ENCODE measurements around the gene AGK. TPM values are rescaled to one million over a fixed set of nuclear protein-coding genes. Genes with fewer than 3 reads are reported as not detected.
A peak's percentile ranks its signal among the peaks of the same experiment; 100 is the strongest.
"Not testable (repeated sequence)": the region's sequence is repeated elsewhere in the genome, so short reads cannot be mapped to it uniquely, and the experiment has no call there.

AGK gene
- total and polyA plus RNA-seq, 7 donors: 7.8 to 21.3 (median 15.5) TPM

DNA sequence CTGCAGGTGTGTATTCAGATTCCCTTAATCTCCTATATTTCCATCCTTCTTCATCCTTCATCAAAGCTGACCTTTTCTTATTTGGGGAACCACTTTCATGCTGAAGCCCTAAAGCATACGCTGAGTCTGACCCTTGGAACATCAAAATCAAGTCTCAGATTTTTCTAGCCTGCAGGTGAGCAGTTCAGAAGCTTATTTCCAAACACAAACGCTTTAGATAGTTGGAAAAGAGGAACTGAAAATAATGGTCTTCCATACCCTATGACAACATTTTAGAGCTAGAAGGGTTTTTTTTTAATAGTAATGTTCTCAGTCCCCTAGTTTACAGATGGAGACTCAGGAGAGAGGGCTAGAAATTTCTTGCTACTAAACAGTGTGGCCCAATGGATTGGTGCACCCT, 1.6 kb upstream of the AGK start:
- peaks cover 0 to 18% (median 15%) of the 10 kb centered on the region in 4 donors for H3K4me1 ChIP-seq
- H3K4me3 ChIP-seq: no peak overlapping the region
- no peaks in the 10 kb centered on the region for H3K9me3 ChIP-seq
- intact Hi-C loops (cut with DNase I): no loop called here
- H3K36me3 ChIP-seq: no peaks in the 10 kb centered on the region
- 81 to 90% methylated on average over 2 of the region's 2 CpGs for WGBS, 2 donors
- DNase-seq: no peak
- H3K27me3 ChIP-seq: no peaks in the 10 kb centered on the region
- TF ChIP-seq EP300 (IDR thresholded peaks at IDR 0.05) (no peak), POLR2AphosphoS5 (IDR thresholded peaks at IDR 0.05) (no peak)
- TF ChIP-seq, protein P1, sequence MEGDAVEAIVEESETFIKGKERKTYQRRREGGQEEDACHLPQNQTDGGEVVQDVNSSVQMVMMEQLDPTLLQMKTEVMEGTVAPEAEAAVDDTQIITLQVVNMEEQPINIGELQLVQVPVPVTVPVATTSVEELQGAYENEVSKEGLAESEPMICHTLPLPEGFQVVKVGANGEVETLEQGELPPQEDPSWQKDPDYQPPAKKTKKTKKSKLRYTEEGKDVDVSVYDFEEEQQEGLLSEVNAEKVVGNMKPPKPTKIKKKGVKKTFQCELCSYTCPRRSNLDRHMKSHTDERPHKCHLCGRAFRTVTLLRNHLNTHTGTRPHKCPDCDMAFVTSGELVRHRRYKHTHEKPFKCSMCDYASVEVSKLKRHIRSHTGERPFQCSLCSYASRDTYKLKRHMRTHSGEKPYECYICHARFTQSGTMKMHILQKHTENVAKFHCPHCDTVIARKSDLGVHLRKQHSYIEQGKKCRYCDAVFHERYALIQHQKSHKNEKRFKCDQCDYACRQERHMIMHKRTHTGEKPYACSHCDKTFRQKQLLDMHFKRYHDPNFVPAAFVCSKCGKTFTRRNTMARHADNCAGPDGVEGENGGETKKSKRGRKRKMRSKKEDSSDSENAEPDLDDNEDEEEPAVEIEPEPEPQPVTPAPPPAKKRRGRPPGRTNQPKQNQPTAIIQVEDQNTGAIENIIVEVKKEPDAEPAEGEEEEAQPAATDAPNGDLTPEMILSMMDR (IDR thresholded peaks at IDR 0.05): no peak
- H3K27ac ChIP-seq: no peak overlapping the region

DNA sequence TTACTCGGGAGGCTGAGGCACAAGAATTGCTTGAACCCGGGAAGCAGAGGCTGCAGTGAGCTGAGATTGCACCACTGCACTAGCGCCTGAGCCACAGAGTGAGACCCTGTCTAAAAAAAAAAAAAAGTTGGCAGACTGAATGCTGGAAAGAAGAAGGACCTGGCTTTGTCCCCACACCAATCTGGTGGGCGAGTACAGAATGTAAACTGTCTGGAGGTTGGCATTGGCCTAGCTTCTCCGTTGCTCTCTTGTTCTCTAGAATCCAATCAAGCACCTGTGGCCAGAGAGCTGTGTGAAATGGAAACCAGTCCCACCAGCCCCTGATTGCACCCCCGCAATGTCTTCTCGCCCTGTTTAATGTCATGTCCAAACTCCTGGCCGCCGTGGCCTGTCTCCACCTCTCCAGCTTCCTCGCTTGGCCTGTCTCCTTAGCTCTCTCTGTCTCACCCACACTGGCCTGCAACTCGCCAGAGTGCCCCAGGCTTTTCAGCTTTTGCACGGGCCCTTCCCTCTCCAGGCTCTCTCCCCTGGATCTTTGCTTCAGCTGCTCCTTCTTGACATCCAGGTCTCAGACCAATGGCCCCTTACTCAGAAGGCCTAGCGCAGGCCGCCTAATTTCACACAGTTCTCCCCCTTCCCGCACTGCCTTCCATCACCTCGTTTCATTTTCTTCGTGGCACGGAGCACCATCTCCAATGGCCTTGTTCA, 670 bp upstream of the AGK start:
- intact Hi-C loops (cut with DNase I): no loop called here
- TF ChIP-seq, protein P1 (IDR thresholded peaks at IDR 0.05): no peak
- TF ChIP-seq POLR2AphosphoS5 (IDR thresholded peaks at IDR 0.05): no peak
- no peak for TF ChIP-seq EP300 (IDR thresholded peaks at IDR 0.05)
- TF ChIP-seq POLR2A (IDR thresholded peaks at IDR 0.05): no peak
- H3K36me3 ChIP-seq: peaks cover 0 to 2% (median 0%) of the 10 kb centered on the region in 4 donors
- H3K4me3 ChIP-seq: peak overlapping the region; percentile 71 to 98 (median 90)
- WGBS, 2 donors: 50 to 63% methylated on average over 18 of the region's 18 CpGs
- H3K9me3 ChIP-seq: no peaks in the 10 kb centered on the region
- H3K4me1 ChIP-seq: peaks cover 0 to 18% (median 15%) of the 10 kb centered on the region in 4 donors
- no peak for DNase-seq
- no peaks in the 10 kb centered on the region for H3K27me3 ChIP-seq
- H3K27ac ChIP-seq: peak overlapping the region; percentile 65 to 83 (median 81)

DNA sequence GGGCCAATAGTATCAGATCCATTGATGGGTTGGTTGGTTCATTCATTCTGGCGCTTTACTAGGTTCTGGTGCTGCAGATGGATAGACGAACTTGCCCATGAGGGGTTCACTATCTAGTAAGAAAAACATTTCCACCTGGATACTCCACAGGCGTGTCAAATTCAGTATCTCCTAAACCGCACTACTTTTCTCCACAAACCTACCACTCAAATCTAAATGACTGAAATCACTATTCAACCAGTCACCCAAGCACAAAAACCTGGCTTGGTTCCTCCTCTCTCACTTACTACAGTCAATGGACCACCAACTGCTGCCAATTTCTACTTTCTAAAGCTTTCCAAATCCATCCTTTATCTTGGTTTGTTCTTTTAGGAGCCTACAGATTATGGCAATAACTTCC, 572 bp downstream of the AGK start:
- DNase-seq: no peak
- WGBS, 2 donors: 4 to 13% methylated on average over 4 of the region's 4 CpGs
- Histone ChIP-seq H3K9me3 (no peaks in the 10 kb centered on the region), H3K27me3 (no peaks in the 10 kb centered on the region), H3K36me3 (peaks cover 0 to 12% (median 0%) of the 10 kb centered on the region in 4 donors), H3K4me1 (peaks cover 0 to 18% (median 15%) of the 10 kb centered on the region in 4 donors), H3K4me3 (peak overlapping the region; percentile 71 to 98 (median 90)), H3K27ac (peak overlapping the region; percentile 65 to 83 (median 81))
- intact Hi-C loops (cut with DNase I): no loop called here
- TF ChIP-seq POLR2A (IDR thresholded peaks at IDR 0.05): no peak

DNA sequence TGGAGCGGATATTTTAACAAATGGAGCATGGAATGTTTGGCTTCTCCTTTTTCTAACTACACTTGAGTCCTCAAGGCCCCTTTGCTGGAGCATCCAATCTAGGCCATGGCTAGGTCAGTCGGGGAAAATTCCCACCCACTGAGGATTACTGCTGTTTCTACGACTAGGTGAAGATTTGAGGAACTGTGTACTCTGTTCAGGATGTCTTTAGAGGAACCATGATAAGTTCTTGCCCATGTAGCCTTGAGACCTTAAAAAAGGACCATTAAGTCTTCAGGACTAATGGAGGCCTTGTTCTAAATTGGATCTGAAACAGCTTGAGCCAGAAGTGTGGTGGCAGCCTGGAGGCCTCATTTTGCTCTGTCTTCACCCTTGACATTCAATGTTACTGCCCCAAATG, 6.2 kb downstream of the AGK start:
- intact Hi-C loops (cut with DNase I): no loop called here

DNA sequence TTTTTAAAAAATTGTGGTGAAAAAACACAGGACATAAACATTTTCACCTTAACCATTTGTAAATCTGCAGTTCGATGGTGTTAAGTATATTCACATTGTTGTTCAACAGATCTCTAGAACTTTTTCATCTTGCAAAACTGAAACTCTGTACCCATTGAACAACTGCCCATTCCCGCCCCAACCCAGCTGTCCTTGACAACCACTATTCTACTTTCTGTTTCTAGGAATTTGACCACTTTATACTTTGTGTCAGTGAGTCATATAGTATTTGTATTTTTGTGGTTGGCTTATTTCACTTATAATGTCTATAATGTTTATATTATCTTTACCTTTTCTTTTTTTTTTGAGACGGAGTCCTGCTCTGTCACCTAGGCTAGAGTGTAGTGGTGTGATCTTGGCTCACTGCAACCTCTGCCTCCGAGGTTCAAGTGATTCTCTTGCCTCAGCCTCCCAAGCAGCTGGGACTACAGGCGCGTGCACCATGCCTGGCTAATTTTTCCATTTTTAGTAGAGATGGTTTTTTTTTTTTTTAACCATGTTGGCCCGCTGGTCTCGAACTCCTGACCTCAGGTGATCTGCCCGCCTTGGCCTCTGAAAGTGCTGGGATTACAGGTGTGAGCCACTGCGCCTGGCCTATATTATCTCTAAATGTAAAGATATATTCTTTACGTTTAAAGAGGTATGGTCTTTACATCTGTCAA, 6.8 kb downstream of the AGK start:
- H3K27ac ChIP-seq; DNase-seq; intact Hi-C loops (cut with DNase I); H3K27me3 ChIP-seq; H3K9me3 ChIP-seq; H3K4me3 ChIP-seq; H3K4me1 ChIP-seq: not testable (repeated sequence)
- WGBS, 2 donors: 81 to 88% methylated on average over 11 of the region's 11 CpGs
- H3K36me3 ChIP-seq: peaks cover 0 to 29% (median 0%) of the 10 kb centered on the region in 4 donors

More for the DNA sequence above, 6.2 kb downstream of the AGK start:
- 86 to 89% methylated on average over 3 of the region's 3 CpGs for WGBS, 2 donors
- peaks cover 0 to 7% (median 2%) of the 10 kb centered on the region in 4 donors for H3K4me1 ChIP-seq
- no peaks in the 10 kb centered on the region for H3K9me3 ChIP-seq
- TF ChIP-seq EP300 (IDR thresholded peaks at IDR 0.05) (no peak), POLR2A (IDR thresholded peaks at IDR 0.05) (no peak), POLR2AphosphoS5 (IDR thresholded peaks at IDR 0.05) (no peak)
- TF ChIP-seq, protein P1 (IDR thresholded peaks at IDR 0.05): no peak
- H3K36me3 ChIP-seq: peaks cover 0 to 23% (median 0%) of the 10 kb centered on the region in 4 donors
- no peak for DNase-seq
- H3K27me3 ChIP-seq: no peaks in the 10 kb centered on the region
- H3K4me3 ChIP-seq: no peak overlapping the region
- no peak overlapping the region for H3K27ac ChIP-seq
